T follicular helper cell (primary cell): ENCODE data around the gene FAM89B.
A peak's percentile ranks its signal among the peaks of the same experiment; 100 is the strongest.

Source experiments
- DNase-seq: peaks from one replicate; pipeline ENCODE4 v3.0.0-alpha.2; 2020; ENCODE audit warnings: low read depth

Gene FAM89B

GRCh38 chr11:65573391-65574079, 1.2 kb downstream of the FAM89B start:
- no peak for DNase-seq

- peak; percentile 70 for DNase-seq
Measured at GRCh38 chr11:65574109-65574810, 1.9 kb downstream of the FAM89B start.

- no peak for DNase-seq
Measured at GRCh38 chr11:65574811-65575567, 2.7 kb downstream of the FAM89B start.

- peak; percentile 75 for DNase-seq
Measured at GRCh38 chr11:65575568-65576231, 3.4 kb downstream of the FAM89B start, which contains the start of gene EHBP1L1. TSS of gene EHBP1L1 (plus strand) at chr11:65576053. CDS start at chr11:65576303, 250 bp downstream.

GRCh38 chr11:65576232-65576866, 4.0 kb downstream of the FAM89B start:
- no peak for DNase-seq

GRCh38 chr11:65576867-65577755, 4.8 kb downstream of the FAM89B start:
- DNase-seq, result no peak

- no peak for DNase-seq
Measured at GRCh38 chr11:65577756-65578109, 5.4 kb downstream of the FAM89B start.

- no peak for DNase-seq
Measured at GRCh38 chr11:65578134-65578533, 5.8 kb downstream of the FAM89B start.

GRCh38 chr11:65578667-65579066, 6.3 kb downstream of the FAM89B start:
- DNase-seq, result no peak

- DNase-seq, result no peak
Measured at GRCh38 chr11:65579291-65579690, 7.0 kb downstream of the FAM89B start.

GRCh38 chr11:65580031-65580692, 7.8 kb downstream of the FAM89B start:
- no peak for DNase-seq

GRCh38 chr11:65580756-65581155, 8.4 kb downstream of the FAM89B start:
- DNase-seq, result no peak

GRCh38 chr11:65581928-65582327, 9.6 kb downstream of the FAM89B start:
- no peak for DNase-seq

GRCh38 chr11:65583589-65583988, 11.3 kb downstream of the FAM89B start:
- DNase-seq, result no peak

GRCh38 chr11:65584106-65584505, 11.8 kb downstream of the FAM89B start:
- DNase-seq, result no peak

GRCh38 chr11:65584723-65585171, 12.4 kb downstream of the FAM89B start:
- no peak for DNase-seq

GRCh38 chr11:65585396-65586246, 13.3 kb downstream of the FAM89B start:
- DNase-seq, result no peak

GRCh38 chr11:65586247-65586630, 13.9 kb downstream of the FAM89B start:
- no peak for DNase-seq

- DNase-seq, result no peak
Measured at GRCh38 chr11:65586676-65587075, 14.3 kb downstream of the FAM89B start.
